ENCODE measurements around the gene HPS4. TPM values are rescaled to one million over a fixed set of nuclear protein-coding genes. Genes with fewer than 3 reads are reported as not detected.

HPS4 gene
- polyA plus RNA-seq, 1 of the 3 experiments (the other 2 are of a cell fraction), result 22.5 TPM

DNA sequence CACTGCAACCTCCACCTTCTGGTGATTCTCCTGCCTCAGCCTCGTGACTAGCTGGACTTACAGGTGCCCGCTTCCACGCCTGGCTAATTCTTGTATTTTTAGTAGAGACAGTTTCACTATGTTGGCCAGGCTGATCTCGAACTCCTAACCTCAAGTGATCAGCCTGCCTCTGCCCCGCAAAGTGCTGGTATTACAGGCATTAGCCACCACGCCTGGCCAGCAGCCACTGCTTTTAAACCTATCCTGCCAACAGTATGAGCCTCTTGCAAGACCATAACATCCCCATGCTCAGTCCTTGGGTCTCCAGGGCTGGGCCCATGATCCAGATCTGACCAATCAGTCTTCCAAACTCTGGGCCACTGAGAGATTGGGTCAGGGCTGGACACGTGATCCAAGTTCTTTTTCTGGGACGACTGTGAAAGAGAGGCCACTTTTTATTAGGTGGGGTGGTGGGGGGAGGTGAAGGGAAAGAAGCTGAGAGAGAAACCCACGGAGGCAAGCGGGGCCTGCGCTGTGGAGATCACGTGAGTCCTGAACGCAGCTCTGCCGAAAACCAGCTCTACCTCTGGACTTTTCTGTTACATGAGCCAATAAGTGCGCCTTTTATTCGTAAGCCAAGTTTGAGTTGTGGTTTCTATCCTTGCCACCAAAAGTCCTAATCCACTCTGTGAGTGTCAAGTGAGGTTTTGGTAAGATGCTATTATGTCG lies 36.6 kb downstream of the HPS4 start (continued):
- TF ChIP-seq NRF1 (IDR thresholded peaks at IDR 0.05; ENCODE audit: low read depth, low read length), result no peak
- TF ChIP-seq USF1 (IDR thresholded peaks at IDR 0.05; ENCODE audit: borderline replicate concordance, low read depth), result no peak

GRCh38 chr22:26445577-26446275 lies 37.9 kb downstream of the HPS4 start:
- no peaks in the 10 kb centered on the region for H3K27me3 ChIP-seq (ENCODE audit: insufficient read depth)
- H3K36me3 ChIP-seq (replicated peaks in 1 of 2; ENCODE audit: control insufficient read depth in 1 of 2, insufficient read depth in 2 of 2, low read length in 1 of 2), result peaks cover 0 to 6% of the 10 kb centered on the region in 2 experiments
- H3K9ac ChIP-seq, result no peak overlapping the region
- no peak overlapping the region for H2AFZ ChIP-seq (ENCODE audit: low read depth)
- no peaks in the 10 kb centered on the region for H3K9me2 ChIP-seq
- H3K4me3 ChIP-seq (ENCODE audit: low read depth in 2 of 2, low read length in 1 of 2), result no peak overlapping the region
- H4K20me1 ChIP-seq (ENCODE audit: insufficient read depth), result no peaks in the 10 kb centered on the region
- ChIA-PET CTCF (interaction anchor here (0.6 to 2.4 kb wide), 3 partner anchors 16 to 1249 kb away, joined by 3 to 10 read pairs (median 3); no protein-coding TSS in a partner anchor), POLR2A (interaction anchor here (1.2 kb wide), 1 partner anchor 15 kb away, joined by 3 read pairs; no protein-coding TSS in a partner anchor)
- H3K4me1 ChIP-seq (ENCODE audit: control insufficient read depth in 1 of 2, insufficient read depth in 2 of 2, low read depth in 1 of 2, low read length in 1 of 2), result no peaks in the 10 kb centered on the region; a peak in 1 of 4 replicates
- H3K4me2 ChIP-seq, result no peak overlapping the region
- no peaks in the 10 kb centered on the region for H3K79me2 ChIP-seq (ENCODE audit: insufficient read depth)
- WGBS (ENCODE audit: low lambda C conversion rate), result 91% methylated on average over 8 of the region's 15 CpGs
- H3K27ac ChIP-seq (ENCODE audit: low read depth in 2 of 2, low read length in 1 of 2), result no peak overlapping the region
- DNase-seq, result no peak
- no peaks in the 10 kb centered on the region for H3F3A ChIP-seq (replicated peaks; ENCODE audit: insufficient read depth)
- no peaks in the 10 kb centered on the region for H3K9me3 ChIP-seq
- TF ChIP-seq FOXJ3 (CRISPR knock-in tag; IDR thresholded peaks at IDR 0.05) (no peak), REST (IDR thresholded peaks at IDR 0.05; ENCODE audit: low read depth, low read length) (no peak), EP300 (IDR thresholded peaks at IDR 0.05; ENCODE audit: borderline replicate concordance in 1 of 2, low read depth in 1 of 2, low read length in 1 of 2) (no peak), MAX (IDR thresholded peaks at IDR 0.05; ENCODE audit: low read depth) (no peak), USF2 (IDR thresholded peaks at IDR 0.05; ENCODE audit: borderline replicate concordance, low read depth, low read length) (no peak), JUND (IDR thresholded peaks at IDR 0.05) (no peak), EZH2phosphoT487 (IDR thresholded peaks at IDR 0.05; ENCODE audit: borderline replicate concordance, low read depth) (no peak), SIN3A (IDR thresholded peaks at IDR 0.05; ENCODE audit: borderline replicate concordance, low read depth, low read length) (no peak), MXI1 (IDR thresholded peaks at IDR 0.05; ENCODE audit: low read depth, low read length) (no peak), GATA2 (CRISPR knock-in tag; IDR thresholded peaks at IDR 0.05) (no peak), CHD2 (IDR thresholded peaks at IDR 0.05; ENCODE audit: low read length, partially characterized antibody) (no peak)
- TF ChIP-seq, protein P1, sequence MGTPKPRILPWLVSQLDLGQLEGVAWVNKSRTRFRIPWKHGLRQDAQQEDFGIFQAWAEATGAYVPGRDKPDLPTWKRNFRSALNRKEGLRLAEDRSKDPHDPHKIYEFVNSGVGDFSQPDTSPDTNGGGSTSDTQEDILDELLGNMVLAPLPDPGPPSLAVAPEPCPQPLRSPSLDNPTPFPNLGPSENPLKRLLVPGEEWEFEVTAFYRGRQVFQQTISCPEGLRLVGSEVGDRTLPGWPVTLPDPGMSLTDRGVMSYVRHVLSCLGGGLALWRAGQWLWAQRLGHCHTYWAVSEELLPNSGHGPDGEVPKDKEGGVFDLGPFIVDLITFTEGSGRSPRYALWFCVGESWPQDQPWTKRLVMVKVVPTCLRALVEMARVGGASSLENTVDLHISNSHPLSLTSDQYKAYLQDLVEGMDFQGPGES (IDR thresholded peaks at IDR 0.05; ENCODE audit: low read depth, low read length), result no peak

All from SK-N-SH (cell line).